Endothelial cell of umbilical vein (primary cell): ENCODE measurements around the gene LEPROT. TPM values are rescaled to one million over a fixed set of nuclear protein-coding genes. Genes with fewer than 3 reads are reported as not detected.

Source experiments
- BruUV-seq: library from RNA; stranded (reverse); fragments of 400-500 nt; replicated peaks from 2 replicates; lab custom pipeline; 2021; lab: Mats Ljungman, UMichigan
- CTCF ChIA-PET: fragments of 300-600, 350-600 bp; sonication (Branson Sonifier 250); formaldehyde crosslinking; loops from one replicate; lab custom pipeline; 2021; ENCODE audit warnings: antibody characterized with exemption, inconsistent platforms; lab: Charles Lee
- POLR2A ChIA-PET: fragments of 300-600, 350-600 bp; sonication (Branson Sonifier 250); formaldehyde crosslinking; loops from one replicate; lab custom pipeline; 2021; ENCODE audit warnings: antibody characterized with exemption, inconsistent platforms; lab: Charles Lee
- DNase-seq: peaks from one replicate; pipeline ENCODE4 v3.0.0-alpha.2; 2011; ENCODE audit warnings: low read depth, low spot score
- FAIRE-seq: peaks from 2 replicates; lab custom pipeline; 2011; peaks lifted over from hg19 to GRCh38; lab: Jason Lieb, UNC
- H2AFZ ChIP-seq: 2 replicates; pipeline ENCODE4 v1.6.0; 2012; ENCODE audit warnings: low read depth, low read length, control low read depth, inconsistent platforms
- H3K27ac ChIP-seq: 2 replicates; pipeline ENCODE4 v1.5.1; 2011; ENCODE audit warnings: low read depth, mild to moderate bottlenecking, control low read depth, low read length, moderate library complexity; ENCODE audit not compliant: insufficient read depth
- H3K27me3 ChIP-seq, 2 experiments: 2 replicates each; pipeline versions ENCODE4 v1.6.0 to v1.6.1; 2011; ENCODE audit warnings: low read length in 2 of 2, mixed read lengths in 1 of 2; ENCODE audit not compliant: control insufficient read depth in 2 of 2, insufficient read depth in 2 of 2
- H3K36me3 ChIP-seq, 2 experiments: 2 replicates in 1 of 2; 3 replicates in 1 of 2; pipeline ENCODE4 v1.5.1; 2011; ENCODE audit warnings: low read length in 2 of 2, mild to moderate bottlenecking in 1 of 2, moderate library complexity in 1 of 2; ENCODE audit not compliant: control insufficient read depth in 2 of 2, insufficient read depth in 2 of 2; ENCODE audit errors: extremely low read depth in 1 of 2
- H3K4me1 ChIP-seq: 3 replicates; pipeline ENCODE4 v1.5.1; 2011; ENCODE audit warnings: mild to moderate bottlenecking, low read length; ENCODE audit not compliant: control insufficient read depth, insufficient read depth; ENCODE audit errors: extremely low read depth
- H3K4me2 ChIP-seq: 2 replicates; pipeline ENCODE4 v1.6.1; 2011; ENCODE audit warnings: low read length, control low read depth, mixed read lengths; ENCODE audit not compliant: insufficient read depth
- H3K4me3 ChIP-seq, 3 experiments: fragments of 200-600 bp in 1 of 3; sonication (generic), shearing (Covaris generic) in 1 of 3; replicated peaks in 1 of 3; 2 replicates each; pipeline ENCODE4 v1.5.1; 2011 to 2016; ENCODE audit warnings: control low read depth in 3 of 3, low read length in 3 of 3, mild to moderate bottlenecking in 2 of 3, inconsistent platforms in 1 of 3, low read depth in 1 of 3, moderate library complexity in 1 of 3; ENCODE audit not compliant: insufficient read depth in 1 of 3
- H3K79me2 ChIP-seq: 2 replicates; pipeline ENCODE4 v1.6.0; 2012; ENCODE audit warnings: low read length, inconsistent platforms; ENCODE audit not compliant: control insufficient read depth, insufficient read depth
- H3K9ac ChIP-seq: replicated peaks from 2 replicates; pipeline ENCODE3; 2011; ENCODE audit warnings: low read length, control low read depth; ENCODE audit not compliant: insufficient read depth; ENCODE audit errors: extremely low read depth
- H3K9me1 ChIP-seq: replicated peaks from 3 replicates; pipeline ENCODE4 v1.6.0; 2011; ENCODE audit warnings: mild to moderate bottlenecking, low read length; ENCODE audit not compliant: control insufficient read depth, insufficient read depth; ENCODE audit errors: extremely low read depth
- H3K9me3 ChIP-seq: replicated peaks from 2 replicates; pipeline ENCODE4 v1.5.1; 2012; ENCODE audit warnings: low read length, inconsistent platforms; ENCODE audit not compliant: control insufficient read depth, insufficient read depth
- H4K20me1 ChIP-seq: replicated peaks from 2 replicates; pipeline ENCODE3; 2011; ENCODE audit warnings: mild to moderate bottlenecking, low read length; ENCODE audit not compliant: control insufficient read depth, insufficient read depth; ENCODE audit errors: extremely low read depth
- CTCF ChIP-seq, 2 donors: IDR thresholded peaks; 1 replicate in 1 of 2; 2 replicates in 1 of 2; pipeline ENCODE4 v1.5.1; 2011; ENCODE audit warnings: low read length in 2 of 2, mild to moderate bottlenecking in 2 of 2, moderate library complexity in 2 of 2, control low read depth in 1 of 2, inconsistent platforms in 1 of 2, low read depth in 1 of 2; ENCODE audit not compliant: insufficient read depth in 1 of 2; ENCODE audit errors: extremely low read depth in 1 of 2
- EZH2 ChIP-seq: IDR thresholded peaks from 2 replicates; pipeline ENCODE4 v1.6.1; 2012; ENCODE audit warnings: borderline replicate concordance, low read depth, mild to moderate bottlenecking, moderate library complexity, low read length, inconsistent platforms; ENCODE audit not compliant: severe bottlenecking
- FOS ChIP-seq: IDR thresholded peaks from 2 replicates; pipeline ENCODE4 v1.6.1; 2011; ENCODE audit warnings: mild to moderate bottlenecking, low read length, moderate library complexity, borderline replicate concordance; ENCODE audit not compliant: insufficient read depth
- GATA2 ChIP-seq: IDR thresholded peaks from 2 replicates; pipeline ENCODE4 v1.7.0; 2011; ENCODE audit warnings: low read depth, mild to moderate bottlenecking, moderate library complexity, mixed read lengths, low read length; ENCODE audit not compliant: insufficient read length, insufficient read depth
- JUN ChIP-seq: IDR thresholded peaks from 2 replicates; pipeline ENCODE4 v1.6.1; 2011; ENCODE audit warnings: borderline replicate concordance, low read depth; ENCODE audit not compliant: insufficient read length, insufficient read depth
- MAX ChIP-seq: IDR thresholded peaks from 2 replicates; pipeline ENCODE4 v1.6.1; 2011; ENCODE audit not compliant: insufficient read depth, insufficient read length
- MYC ChIP-seq: IDR thresholded peaks from one replicate; pipeline ENCODE4 v1.6.1; 2011; ENCODE audit warnings: mild to moderate bottlenecking, low read depth, low read length
- POLR2A ChIP-seq: IDR thresholded peaks from 2 replicates; pipeline ENCODE4 v1.6.1; 2012; ENCODE audit warnings: low read depth, mild to moderate bottlenecking, control low read depth, low read length
- POLR2AphosphoS5 ChIP-seq: IDR thresholded peaks from 2 replicates; pipeline ENCODE4 v1.6.1; 2012; ENCODE audit warnings: low read depth, mild to moderate bottlenecking, control low read depth, low read length, moderate library complexity; ENCODE audit not compliant: insufficient read depth
- dilution Hi-C: fragments of 300-500 bp; cut with MboI; formaldehyde crosslinking; loops from one replicate; pipeline ENCODE4 v1.15.0; 2019; ENCODE audit warnings: low sequenced_read_pairs; ENCODE audit not compliant: extremely low pct_ligation_motif_present
- intact Hi-C: fragments of 100-400 bp; cut with micrococcal nuclease; formaldehyde crosslinking; loops from one replicate; pipeline ENCODE4 v1.10.0; 2022
- polyA plus RNA-seq, 4 experiments: library from polyadenylated mRNA; depleted of rRNA in 3 of 4; stranded (reverse) in 3 of 4; unstranded in 1 of 4; fragments of >200 nt; gene quantifications; 2 replicates each; pipeline versions ENCODE4 v1.2.1 to v1.2.3, GENCODE V29; 2011 to 2012; ENCODE audit warnings: missing spikeins in 1 of 4
- total RNA-seq: library from RNA; stranded (reverse); gene quantifications from 2 replicates; pipeline ENCODE4 v1.2.3, GENCODE V29; 2021

LEPROT gene
- total and polyA plus RNA-seq, 2 donors (not counting 3 experiments of a cell fraction or from before 2014, with no cell fraction given): 80.6 to 94.8 TPM

- intact Hi-C loops (no loop called here), dilution Hi-C loops (no loop called here)
- H3K9ac ChIP-seq: no peak overlapping the region
- no peaks in the 10 kb centered on the region for H3K9me1 ChIP-seq
- no peaks in the 10 kb centered on the region for H3K4me1 ChIP-seq
- H3K27ac ChIP-seq: no peak overlapping the region
- no peak overlapping the region for H2AFZ ChIP-seq
- FAIRE-seq (no peak), DNase-seq (no peak)
- H3K9me3 ChIP-seq: no peaks in the 10 kb centered on the region
- BruUV-seq: no TSS peak
- H3K4me3 ChIP-seq: no peak overlapping the region
- TF ChIP-seq FOS (no peak), EZH2 (no peak), MAX (no peak), JUN (no peak), POLR2A (no peak), POLR2AphosphoS5 (no peak), CTCF (IDR thresholded peaks at IDR 0.05; ENCODE audit: extremely low read depth in 1 of 2, insufficient read depth in 1 of 2, low read depth in 1 of 2, low read length in 2 of 2) (no peak), MYC (no peak), GATA2 (no peak)
- H3K27me3 ChIP-seq: no peaks in the 10 kb centered on the region
- H3K36me3 ChIP-seq: no peaks in the 10 kb centered on the region
- H3K4me2 ChIP-seq: no peak overlapping the region
- ChIA-PET POLR2A (no interaction called here), CTCF (interaction anchor here (0.8 kb wide), 1 partner anchor 29 kb away, joined by 4 read pairs; no protein-coding TSS in a partner anchor)
- H4K20me1 ChIP-seq: no peaks in the 10 kb centered on the region
- H3K79me2 ChIP-seq: no peaks in the 10 kb centered on the region
Measured at GRCh38 chr1:65409314-65409713, 11.2 kb upstream of the LEPROT start.
